ENCODE data around the gene LMX1A. TPM values are rescaled to one million over a fixed set of nuclear protein-coding genes. Genes with fewer than 3 reads are reported as not detected.

Gene LMX1A
- total and polyA plus RNA-seq, 9 of the 15 experiments (the other 6 are each of a cell fraction or from before 2014, with no cell fraction given) = not detected

GRCh38 chr1:165392634-165393571 is 36.4 kb upstream of the LMX1A start (continued):
- TF ChIP-seq CEBPG (CRISPR knock-in tag; IDR thresholded peaks at IDR 0.05) = peak; percentile 32; the same call in 1 of the 2 replicates
- TF ChIP-seq CEBPG (tag; conservative IDR thresholded peaks at IDR 0.05 in 1 of 2, IDR thresholded peaks at IDR 0.05 in 1 of 2) = no peak
- TF ChIP-seq RBBP5 (IDR thresholded peaks at IDR 0.05; ENCODE audit: borderline replicate concordance, insufficient read depth, low read length, poor library complexity, severe bottlenecking) = no peak
- TF ChIP-seq ZMIZ1 (IDR thresholded peaks at IDR 0.05; ENCODE audit: low read depth in 2 of 2, low read length in 2 of 2) = peak in 1 of 2 experiments; percentile 60; a peak in 1 of 4 replicates
- TF ChIP-seq IRF2 (CRISPR knock-in tag; IDR thresholded peaks at IDR 0.05) = no peak
- TF ChIP-seq PBX2 (CRISPR knock-in tag; IDR thresholded peaks at IDR 0.05; ENCODE audit: low read depth) = no peak
- peak; percentile 65 for TF ChIP-seq PBX2 (tag; conservative IDR thresholded peaks at IDR 0.05; ENCODE audit: low read depth)
- no peak for TF ChIP-seq POLR2G (IDR thresholded peaks at IDR 0.05; ENCODE audit: low read depth, low read length)
- TF ChIP-seq MYC (IDR thresholded peaks at IDR 0.05; ENCODE audit: low read depth, low read length) = peak; percentile 41; the same call in 1 of the 2 replicates
- TF ChIP-seq MYC (CRISPR knock-in tag; IDR thresholded peaks at IDR 0.05; ENCODE audit: borderline replicate concordance, low read depth) = no peak
- peak; percentile 63; the same call in 1 of the 2 replicates for TF ChIP-seq XRCC5 (IDR thresholded peaks at IDR 0.05; ENCODE audit: low read depth, low read length)
- TF ChIP-seq FOXJ2 (tag; IDR thresholded peaks at IDR 0.05) = no peak
- no peak for TF ChIP-seq BRD4 (IDR thresholded peaks at IDR 0.05)
- TF ChIP-seq ETS1 (conservative IDR thresholded peaks at IDR 0.05; ENCODE audit: control insufficient read depth, low read depth, low read length) = no peak
